ENCODE data around the gene MBNL2. TPM values are rescaled to one million over a fixed set of nuclear protein-coding genes. Genes with fewer than 3 reads are reported as not detected.

Gene MBNL2
- total RNA-seq, 1 donor from 2014 or later, result 71.8 TPM

DNA sequence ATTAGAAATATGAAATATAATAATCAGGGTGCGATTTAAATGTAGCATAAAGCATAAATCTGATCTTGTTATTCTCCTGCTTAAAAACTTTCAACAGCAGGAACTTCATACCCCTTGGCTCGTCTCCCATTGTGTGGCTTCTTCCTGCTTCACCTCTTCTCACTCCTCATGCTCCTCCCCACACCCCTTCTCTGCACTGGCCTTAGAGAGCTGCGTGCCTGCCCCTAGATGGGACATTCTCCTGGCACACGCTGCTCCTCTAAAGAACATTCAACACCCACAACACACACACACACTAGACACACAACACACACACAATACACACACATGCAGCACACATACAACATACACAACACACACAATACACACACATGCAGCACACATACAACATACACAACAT is 107.2 kb downstream of the MBNL2 start:
- no peak overlapping the region for H3K4me3 Mint-ChIP-seq
- H3K4me1 Mint-ChIP-seq, result peaks cover 36% of the 10 kb centered on the region
- H3K27ac Mint-ChIP-seq, result peak overlapping the region; percentile 52
- no peaks in the 10 kb centered on the region for H3K27me3 Mint-ChIP-seq (ENCODE audit: low read depth)
- TF ChIP-seq, protein P1, sequence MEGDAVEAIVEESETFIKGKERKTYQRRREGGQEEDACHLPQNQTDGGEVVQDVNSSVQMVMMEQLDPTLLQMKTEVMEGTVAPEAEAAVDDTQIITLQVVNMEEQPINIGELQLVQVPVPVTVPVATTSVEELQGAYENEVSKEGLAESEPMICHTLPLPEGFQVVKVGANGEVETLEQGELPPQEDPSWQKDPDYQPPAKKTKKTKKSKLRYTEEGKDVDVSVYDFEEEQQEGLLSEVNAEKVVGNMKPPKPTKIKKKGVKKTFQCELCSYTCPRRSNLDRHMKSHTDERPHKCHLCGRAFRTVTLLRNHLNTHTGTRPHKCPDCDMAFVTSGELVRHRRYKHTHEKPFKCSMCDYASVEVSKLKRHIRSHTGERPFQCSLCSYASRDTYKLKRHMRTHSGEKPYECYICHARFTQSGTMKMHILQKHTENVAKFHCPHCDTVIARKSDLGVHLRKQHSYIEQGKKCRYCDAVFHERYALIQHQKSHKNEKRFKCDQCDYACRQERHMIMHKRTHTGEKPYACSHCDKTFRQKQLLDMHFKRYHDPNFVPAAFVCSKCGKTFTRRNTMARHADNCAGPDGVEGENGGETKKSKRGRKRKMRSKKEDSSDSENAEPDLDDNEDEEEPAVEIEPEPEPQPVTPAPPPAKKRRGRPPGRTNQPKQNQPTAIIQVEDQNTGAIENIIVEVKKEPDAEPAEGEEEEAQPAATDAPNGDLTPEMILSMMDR (IDR thresholded peaks at IDR 0.05; ENCODE audit: unreplicated experiment), result no peak
- H3K9me3 Mint-ChIP-seq, result no peaks in the 10 kb centered on the region
- DNase-seq (ENCODE audit: low spot score in 2 of 2, unreplicated experiment in 2 of 2), result no peak
- H3K36me3 Mint-ChIP-seq, result no peaks in the 10 kb centered on the region

DNA sequence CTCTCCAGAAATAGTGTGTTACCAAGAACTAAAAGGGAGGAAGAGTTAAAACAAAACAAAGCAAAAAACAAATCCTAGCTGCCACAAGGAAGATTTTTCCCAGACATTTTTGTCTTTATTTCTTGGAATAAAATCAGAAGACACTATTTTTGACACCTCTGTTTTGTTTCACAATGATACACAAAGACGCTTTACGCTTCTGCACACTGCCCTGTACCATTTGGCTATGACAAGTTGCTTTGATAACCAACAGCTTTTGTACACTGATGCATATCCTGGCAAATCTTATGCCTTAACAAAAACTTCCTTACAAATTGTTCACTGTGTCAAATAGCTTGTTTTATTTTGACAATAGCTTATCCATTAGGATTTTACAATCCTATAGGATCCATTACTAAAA is 108.3 kb downstream of the MBNL2 start:
- Mint-ChIP-seq H3K27me3 (ENCODE audit: low read depth) (no peaks in the 10 kb centered on the region), H3K27ac (no peak overlapping the region)

DNA sequence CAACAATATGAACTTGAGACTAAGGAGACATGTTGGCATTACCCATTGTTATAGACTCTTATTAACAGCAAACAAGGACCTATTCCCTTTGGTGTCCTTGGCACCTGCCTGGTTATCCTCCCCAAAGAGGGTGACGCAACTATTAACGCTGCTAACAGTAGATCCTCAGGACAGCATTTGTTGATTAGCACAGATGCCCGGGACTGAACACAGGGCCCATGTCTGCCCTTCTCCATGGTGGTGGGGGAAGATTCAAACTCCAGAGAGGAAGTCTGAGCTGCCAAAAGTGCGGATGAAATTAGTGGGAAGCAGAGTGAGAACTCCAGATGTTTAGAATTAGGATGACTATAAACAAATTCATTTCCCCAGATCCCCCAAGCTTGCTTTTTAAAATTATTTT is 110.6 kb downstream of the MBNL2 start:
- Mint-ChIP-seq H3K27ac (no peak overlapping the region), H3K4me3 (no peak overlapping the region), H3K27me3 (ENCODE audit: low read depth) (no peaks in the 10 kb centered on the region), H3K36me3 (peaks cover 5% of the 10 kb centered on the region), H3K9me3 (no peaks in the 10 kb centered on the region), H3K4me1 (peaks cover 31% of the 10 kb centered on the region)
- TF ChIP-seq, protein P1 (IDR thresholded peaks at IDR 0.05; ENCODE audit: unreplicated experiment), result no peak
- DNase-seq (ENCODE audit: low spot score in 2 of 2, unreplicated experiment in 2 of 2), result no peak

More for the DNA sequence above, 108.3 kb downstream of the MBNL2 start:
- DNase-seq (ENCODE audit: low spot score in 2 of 2, unreplicated experiment in 2 of 2), result no peak
- TF ChIP-seq, protein P1 (IDR thresholded peaks at IDR 0.05; ENCODE audit: unreplicated experiment), result no peak
- H3K4me1 Mint-ChIP-seq, result peaks cover 42% of the 10 kb centered on the region
- peaks cover 4% of the 10 kb centered on the region for H3K36me3 Mint-ChIP-seq
- H3K9me3 Mint-ChIP-seq, result no peaks in the 10 kb centered on the region
- H3K4me3 Mint-ChIP-seq, result no peak overlapping the region

DNA sequence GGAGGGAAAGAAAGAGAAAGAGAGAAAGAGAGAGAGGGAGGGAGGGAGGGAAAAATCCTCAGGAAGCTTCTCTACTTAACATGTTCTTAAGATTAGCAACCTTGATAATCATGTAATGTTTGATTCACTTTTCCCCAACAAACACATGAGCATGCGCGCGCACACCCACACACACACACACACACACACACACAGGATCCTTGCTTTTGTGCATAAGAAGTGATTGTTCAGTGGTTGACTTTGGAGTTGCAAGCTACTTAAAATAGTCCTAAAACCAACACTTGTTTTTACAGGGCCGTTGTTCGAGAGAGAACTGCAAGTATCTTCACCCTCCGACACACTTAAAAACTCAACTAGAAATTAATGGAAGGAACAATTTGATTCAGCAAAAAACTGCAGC is 111.8 kb downstream of the MBNL2 start:
- peaks cover 19% of the 10 kb centered on the region for H3K4me1 Mint-ChIP-seq
- H3K27me3 Mint-ChIP-seq (ENCODE audit: low read depth), result no peaks in the 10 kb centered on the region
- no peak overlapping the region for H3K4me3 Mint-ChIP-seq
- H3K27ac Mint-ChIP-seq, result no peak overlapping the region
- H3K9me3 Mint-ChIP-seq, result no peaks in the 10 kb centered on the region
- TF ChIP-seq, protein P1 (IDR thresholded peaks at IDR 0.05; ENCODE audit: unreplicated experiment), result no peak
- DNase-seq (ENCODE audit: low spot score in 2 of 2, unreplicated experiment in 2 of 2), result no peak
- H3K36me3 Mint-ChIP-seq, result peaks cover 5% of the 10 kb centered on the region

DNA sequence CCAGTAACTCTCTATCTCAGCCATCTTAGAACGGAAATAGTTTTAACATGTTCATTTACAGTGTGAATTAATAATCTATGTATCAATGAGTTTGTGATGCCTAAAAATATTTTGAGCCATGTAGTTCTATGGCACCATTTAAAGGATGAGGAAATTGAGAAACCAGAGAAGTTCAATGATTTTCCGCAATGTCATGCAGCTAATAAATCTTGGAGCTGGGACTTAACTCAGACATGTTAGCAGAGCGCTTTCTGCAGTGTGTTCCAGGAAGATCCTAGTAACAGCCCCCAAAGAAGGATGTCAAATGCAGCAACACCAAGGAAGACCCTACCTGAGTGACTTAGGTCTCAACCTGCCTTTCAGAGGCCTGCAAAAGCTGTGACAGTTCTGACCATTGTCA is 112.6 kb downstream of the MBNL2 start:
- DNase-seq (ENCODE audit: low spot score in 2 of 2, unreplicated experiment in 2 of 2), result no peak
- TF ChIP-seq, protein P1 (IDR thresholded peaks at IDR 0.05; ENCODE audit: unreplicated experiment), result no peak
- Mint-ChIP-seq H3K4me1 (peaks cover 16% of the 10 kb centered on the region), H3K27me3 (ENCODE audit: low read depth) (no peaks in the 10 kb centered on the region), H3K9me3 (no peaks in the 10 kb centered on the region), H3K36me3 (peaks cover 5% of the 10 kb centered on the region), H3K4me3 (no peak overlapping the region), H3K27ac (peak overlapping the region; percentile 23)

Measured in mesothelial cell of epicardium (in vitro differentiated cells).